ENCODE measurements around the gene NEBL.

The NEBL gene

GRCh38 chr10:20903635-20904390, 6.7 kb upstream of the NEBL start:
- no peak for DNase-seq (ENCODE audit: low read depth)
- Histone ChIP-seq H3K36me3 (ENCODE audit: control insufficient read depth, insufficient read depth, low read length, severe bottlenecking) (no peaks in the 10 kb centered on the region), H3K4me3 (ENCODE audit: low read length) (no peak overlapping the region), H3K27me3 (replicated peaks; ENCODE audit: control insufficient read depth, insufficient read depth, low read length) (no peaks in the 10 kb centered on the region), H3K4me1 (ENCODE audit: control insufficient read depth, insufficient read depth, low read length) (no peaks in the 10 kb centered on the region), H3K9me3 (ENCODE audit: control insufficient read depth, low read length) (peaks cover 3% of the 10 kb centered on the region), H3K9ac (ENCODE audit: low read length) (no peak overlapping the region)

- Histone ChIP-seq H3K4me3 (ENCODE audit: low read length) (no peak overlapping the region), H3K9me3 (ENCODE audit: control insufficient read depth, low read length) (peaks cover 3% of the 10 kb centered on the region), H3K36me3 (ENCODE audit: control insufficient read depth, insufficient read depth, low read length, severe bottlenecking) (no peaks in the 10 kb centered on the region), H3K4me1 (ENCODE audit: control insufficient read depth, insufficient read depth, low read length) (no peaks in the 10 kb centered on the region), H3K9ac (ENCODE audit: low read length) (no peak overlapping the region), H3K27me3 (replicated peaks; ENCODE audit: control insufficient read depth, insufficient read depth, low read length) (no peaks in the 10 kb centered on the region)
- no peak for DNase-seq (ENCODE audit: low read depth)
Measured at GRCh38 chr10:20901110-20901509, 4.0 kb upstream of the NEBL start.

GRCh38 chr10:20898866-20899535, 1.9 kb upstream of the NEBL start:
- H3K9ac ChIP-seq (ENCODE audit: low read length), result no peak overlapping the region
- H3K4me1 ChIP-seq (ENCODE audit: control insufficient read depth, insufficient read depth, low read length), result no peaks in the 10 kb centered on the region
- H3K27me3 ChIP-seq (replicated peaks; ENCODE audit: control insufficient read depth, insufficient read depth, low read length), result no peaks in the 10 kb centered on the region
- H3K36me3 ChIP-seq (ENCODE audit: control insufficient read depth, insufficient read depth, low read length, severe bottlenecking), result no peaks in the 10 kb centered on the region
- H3K9me3 ChIP-seq (ENCODE audit: control insufficient read depth, low read length), result peaks cover 2% of the 10 kb centered on the region
- no peak overlapping the region for H3K4me3 ChIP-seq (ENCODE audit: low read length)
- DNase-seq (ENCODE audit: low read depth), result no peak

- H3K9me3 ChIP-seq (ENCODE audit: control insufficient read depth, low read length), result no peaks in the 10 kb centered on the region
- H3K4me1 ChIP-seq (ENCODE audit: control insufficient read depth, insufficient read depth, low read length), result peaks cover 10% of the 10 kb centered on the region
- H3K4me3 ChIP-seq (ENCODE audit: low read length), result no peak overlapping the region
- no peaks in the 10 kb centered on the region for H3K27me3 ChIP-seq (replicated peaks; ENCODE audit: control insufficient read depth, insufficient read depth, low read length)
- H3K9ac ChIP-seq (ENCODE audit: low read length), result no peak overlapping the region
- H3K36me3 ChIP-seq (ENCODE audit: control insufficient read depth, insufficient read depth, low read length, severe bottlenecking), result no peaks in the 10 kb centered on the region
- DNase-seq (ENCODE audit: low read depth), result no peak
Measured at GRCh38 chr10:20893297-20893696, 3.8 kb downstream of the NEBL start.

- H3K36me3 ChIP-seq (ENCODE audit: control insufficient read depth, insufficient read depth, low read length, severe bottlenecking), result no peaks in the 10 kb centered on the region
- H3K9ac ChIP-seq (ENCODE audit: low read length), result no peak overlapping the region
- no peaks in the 10 kb centered on the region for H3K27me3 ChIP-seq (replicated peaks; ENCODE audit: control insufficient read depth, insufficient read depth, low read length)
- no peaks in the 10 kb centered on the region for H3K9me3 ChIP-seq (ENCODE audit: control insufficient read depth, low read length)
- no peak overlapping the region for H3K4me3 ChIP-seq (ENCODE audit: low read length)
- H3K4me1 ChIP-seq (ENCODE audit: control insufficient read depth, insufficient read depth, low read length), result peaks cover 10% of the 10 kb centered on the region
- no peak for DNase-seq (ENCODE audit: low read depth)
Measured at GRCh38 chr10:20892796-20893195, 4.3 kb downstream of the NEBL start.

GRCh38 chr10:20892011-20892585, 5.0 kb downstream of the NEBL start:
- no peak for DNase-seq (ENCODE audit: low read depth)
- Histone ChIP-seq H3K36me3 (ENCODE audit: control insufficient read depth, insufficient read depth, low read length, severe bottlenecking) (no peaks in the 10 kb centered on the region), H3K9ac (ENCODE audit: low read length) (no peak overlapping the region), H3K4me1 (ENCODE audit: control insufficient read depth, insufficient read depth, low read length) (peaks cover 10% of the 10 kb centered on the region), H3K4me3 (ENCODE audit: low read length) (no peak overlapping the region), H3K27me3 (replicated peaks; ENCODE audit: control insufficient read depth, insufficient read depth, low read length) (no peaks in the 10 kb centered on the region), H3K9me3 (ENCODE audit: control insufficient read depth, low read length) (no peaks in the 10 kb centered on the region)

GRCh38 chr10:20891338-20891714, 5.8 kb downstream of the NEBL start:
- no peaks in the 10 kb centered on the region for H3K9me3 ChIP-seq (ENCODE audit: control insufficient read depth, low read length)
- no peak for DNase-seq (ENCODE audit: low read depth)
- no peak overlapping the region for H3K9ac ChIP-seq (ENCODE audit: low read length)
- no peaks in the 10 kb centered on the region for H3K27me3 ChIP-seq (replicated peaks; ENCODE audit: control insufficient read depth, insufficient read depth, low read length)
- H3K36me3 ChIP-seq (ENCODE audit: control insufficient read depth, insufficient read depth, low read length, severe bottlenecking), result no peaks in the 10 kb centered on the region
- no peak overlapping the region for H3K4me3 ChIP-seq (ENCODE audit: low read length)
- H3K4me1 ChIP-seq (ENCODE audit: control insufficient read depth, insufficient read depth, low read length), result peaks cover 10% of the 10 kb centered on the region

GRCh38 chr10:20890491-20891337, 6.4 kb downstream of the NEBL start:
- no peak overlapping the region for H3K9ac ChIP-seq (ENCODE audit: low read length)
- no peaks in the 10 kb centered on the region for H3K36me3 ChIP-seq (ENCODE audit: control insufficient read depth, insufficient read depth, low read length, severe bottlenecking)
- H3K4me3 ChIP-seq (ENCODE audit: low read length), result no peak overlapping the region
- H3K27me3 ChIP-seq (replicated peaks; ENCODE audit: control insufficient read depth, insufficient read depth, low read length), result no peaks in the 10 kb centered on the region
- H3K9me3 ChIP-seq (ENCODE audit: control insufficient read depth, low read length), result no peaks in the 10 kb centered on the region
- H3K4me1 ChIP-seq (ENCODE audit: control insufficient read depth, insufficient read depth, low read length), result peaks cover 10% of the 10 kb centered on the region
- DNase-seq (ENCODE audit: low read depth), result no peak

GRCh38 chr10:20890009-20890408, 7.1 kb downstream of the NEBL start:
- no peaks in the 10 kb centered on the region for H3K36me3 ChIP-seq (ENCODE audit: control insufficient read depth, insufficient read depth, low read length, severe bottlenecking)
- H3K9ac ChIP-seq (ENCODE audit: low read length), result no peak overlapping the region
- no peak overlapping the region for H3K4me3 ChIP-seq (ENCODE audit: low read length)
- DNase-seq (ENCODE audit: low read depth), result no peak
- peaks cover 10% of the 10 kb centered on the region for H3K4me1 ChIP-seq (ENCODE audit: control insufficient read depth, insufficient read depth, low read length)
- H3K27me3 ChIP-seq (replicated peaks; ENCODE audit: control insufficient read depth, insufficient read depth, low read length), result no peaks in the 10 kb centered on the region
- H3K9me3 ChIP-seq (ENCODE audit: control insufficient read depth, low read length), result no peaks in the 10 kb centered on the region

GRCh38 chr10:20888620-20889330, 8.3 kb downstream of the NEBL start:
- Histone ChIP-seq H3K4me1 (ENCODE audit: control insufficient read depth, insufficient read depth, low read length) (peaks cover 10% of the 10 kb centered on the region), H3K4me3 (ENCODE audit: low read length) (no peak overlapping the region), H3K36me3 (ENCODE audit: control insufficient read depth, insufficient read depth, low read length, severe bottlenecking) (no peaks in the 10 kb centered on the region), H3K27me3 (replicated peaks; ENCODE audit: control insufficient read depth, insufficient read depth, low read length) (no peaks in the 10 kb centered on the region), H3K9me3 (ENCODE audit: control insufficient read depth, low read length) (no peaks in the 10 kb centered on the region), H3K9ac (ENCODE audit: low read length) (no peak overlapping the region)
- DNase-seq (ENCODE audit: low read depth), result no peak
